ENCODE data around the gene PTCH2. TPM values are rescaled to one million over a fixed set of nuclear protein-coding genes. Genes with fewer than 3 reads are reported as not detected.

PTCH2 gene
- total RNA-seq, 2 donors from 2014 or later = 1.8 to 3.2 TPM

Other genes starting within 250 kb of the PTCH2 start
- 1 to 10 TPM; 3.8 to 4.5 TPM for gene TMEM53, start 168.8 kb downstream of the PTCH2 start, total RNA-seq
- gene ARMH1, start 168.5 kb downstream of the PTCH2 start, total RNA-seq = 100 to 1,000 TPM; 108 to 123 TPM
- not detected for gene RNU5D-1, start 112.1 kb downstream of the PTCH2 start, total RNA-seq
- gene KIF2C, start 103.4 kb downstream of the PTCH2 start, total RNA-seq = 100 to 1,000 TPM; 134 to 147 TPM
- gene RPS8, start 67.7 kb downstream of the PTCH2 start, total RNA-seq = 1,000 to 10,000 TPM; 2,862 to 3,010 TPM
- 1 to 10 TPM; 2.5 to 2.6 TPM for gene BEST4, start 55.1 kb downstream of the PTCH2 start, total RNA-seq
- 10 to 100 TPM; 53.4 to 60.7 TPM for gene PLK3, start 42.9 kb downstream of the PTCH2 start, total RNA-seq
- 1 to 10 TPM in 1 of 2 donors, not detected in 1; 1.5 TPM for gene DYNLT4, start 35.9 kb downstream of the PTCH2 start, total RNA-seq
- 10 to 100 TPM in 1 of 2 donors, 1 to 10 TPM in 1; 9.4 to 16.8 TPM for gene BTBD19, start 34.7 kb downstream of the PTCH2 start, total RNA-seq
- 10 to 100 TPM; 22.5 to 28.5 TPM for gene EIF2B3, start 143.3 kb upstream of the PTCH2 start, total RNA-seq
- 10 to 100 TPM; 34.1 to 36.2 TPM for gene HECTD3, start 168.1 kb upstream of the PTCH2 start, total RNA-seq
- gene UROD, start 169.0 kb upstream of the PTCH2 start, total RNA-seq = 10 to 100 TPM; 65.6 to 75.6 TPM

All from activated T-cell treated with anti-CD3 and anti-CD28 coated beads, Interleukin-2, amount 50 U/mL, for 72 hours (primary cell).